Vagina (tissue), 2 donors: ENCODE results near the gene MRTFA.

ENCODE experiments used
- CTCF ChIP-seq, 3 experiments: fragments of 450-650 bp in 2 of 3; fragments of 200-600 bp in 1 of 3; sonication (generic) in 1 of 3; IDR thresholded peaks; one replicate each; pipeline ENCODE4 v1.5.1; 2017 to 2019; ENCODE audit warnings: antibody characterized with exemption in 3 of 3, mild to moderate bottlenecking in 2 of 3, moderate library complexity in 2 of 3
- POLR2A ChIP-seq, 2 donors: fragments of 450-650 bp; IDR thresholded peaks; one replicate each; pipeline ENCODE4 v1.6.1; 2017; ENCODE audit warnings: antibody characterized with exemption in 2 of 2, mild to moderate bottlenecking in 2 of 2, moderate library complexity in 2 of 2

GRCh38 chr22:40394607-40395006, 241.9 kb downstream of the MRTFA start:
- no peak for TF ChIP-seq CTCF (IDR thresholded peaks at IDR 0.05)
- TF ChIP-seq POLR2A (IDR thresholded peaks at IDR 0.05): no peak
